ENCODE data around the gene MTA2.
A peak's percentile ranks its signal among the peaks of the same experiment; 100 is the strongest.

MTA2 gene

GRCh38 chr11:62602141-62603071 is 741 bp upstream of the MTA2 start:
- Histone ChIP-seq H3K36me3 (ENCODE audit: control insufficient read depth, insufficient read depth, low read length, severe bottlenecking) (peaks cover 43% of the 10 kb centered on the region), H3K9me3 (ENCODE audit: control insufficient read depth, low read length) (no peaks in the 10 kb centered on the region), H3K27me3 (replicated peaks; ENCODE audit: control insufficient read depth, insufficient read depth, low read length) (no peaks in the 10 kb centered on the region), H3K4me3 (ENCODE audit: low read length) (peak overlapping the region; percentile 98), H3K9ac (ENCODE audit: low read length) (peak overlapping the region; percentile 97), H3K4me1 (ENCODE audit: control insufficient read depth, insufficient read depth, low read length) (peaks cover 40% of the 10 kb centered on the region)
- DNase-seq (ENCODE audit: low read depth): peak; percentile 84

GRCh38 chr11:62601122-62601371 is 618 bp downstream of the MTA2 start:
- Histone ChIP-seq H3K4me1 (ENCODE audit: control insufficient read depth, insufficient read depth, low read length) (peaks cover 40% of the 10 kb centered on the region), H3K9ac (ENCODE audit: low read length) (peak overlapping the region; percentile 97), H3K4me3 (ENCODE audit: low read length) (peak overlapping the region; percentile 98), H3K27me3 (replicated peaks; ENCODE audit: control insufficient read depth, insufficient read depth, low read length) (no peaks in the 10 kb centered on the region), H3K36me3 (ENCODE audit: control insufficient read depth, insufficient read depth, low read length, severe bottlenecking) (peaks cover 48% of the 10 kb centered on the region), H3K9me3 (ENCODE audit: control insufficient read depth, low read length) (no peaks in the 10 kb centered on the region)
- peak; percentile 70 for DNase-seq (ENCODE audit: low read depth)

GRCh38 chr11:62600367-62601121 is 1.1 kb downstream of the MTA2 start:
- Histone ChIP-seq H3K27me3 (replicated peaks; ENCODE audit: control insufficient read depth, insufficient read depth, low read length) (no peaks in the 10 kb centered on the region), H3K9me3 (ENCODE audit: control insufficient read depth, low read length) (no peaks in the 10 kb centered on the region), H3K4me1 (ENCODE audit: control insufficient read depth, insufficient read depth, low read length) (peaks cover 40% of the 10 kb centered on the region), H3K4me3 (ENCODE audit: low read length) (peak overlapping the region; percentile 98), H3K9ac (ENCODE audit: low read length) (peak overlapping the region; percentile 97), H3K36me3 (ENCODE audit: control insufficient read depth, insufficient read depth, low read length, severe bottlenecking) (peaks cover 48% of the 10 kb centered on the region)
- DNase-seq (ENCODE audit: low read depth): peak; percentile 21

GRCh38 chr11:62599901-62600300 is 1.8 kb downstream of the MTA2 start:
- peaks cover 48% of the 10 kb centered on the region for H3K36me3 ChIP-seq (ENCODE audit: control insufficient read depth, insufficient read depth, low read length, severe bottlenecking)
- H3K4me3 ChIP-seq (ENCODE audit: low read length): peak overlapping the region; percentile 98
- H3K9ac ChIP-seq (ENCODE audit: low read length): peak overlapping the region; percentile 97
- no peaks in the 10 kb centered on the region for H3K27me3 ChIP-seq (replicated peaks; ENCODE audit: control insufficient read depth, insufficient read depth, low read length)
- peaks cover 40% of the 10 kb centered on the region for H3K4me1 ChIP-seq (ENCODE audit: control insufficient read depth, insufficient read depth, low read length)
- no peak for DNase-seq (ENCODE audit: low read depth)
- H3K9me3 ChIP-seq (ENCODE audit: control insufficient read depth, low read length): no peaks in the 10 kb centered on the region

- Histone ChIP-seq H3K4me1 (ENCODE audit: control insufficient read depth, insufficient read depth, low read length) (peaks cover 40% of the 10 kb centered on the region), H3K9ac (ENCODE audit: low read length) (peak overlapping the region; percentile 97), H3K9me3 (ENCODE audit: control insufficient read depth, low read length) (no peaks in the 10 kb centered on the region), H3K4me3 (ENCODE audit: low read length) (peak overlapping the region; percentile 98), H3K27me3 (replicated peaks; ENCODE audit: control insufficient read depth, insufficient read depth, low read length) (no peaks in the 10 kb centered on the region), H3K36me3 (ENCODE audit: control insufficient read depth, insufficient read depth, low read length, severe bottlenecking) (peaks cover 48% of the 10 kb centered on the region)
- peak; percentile 97 for DNase-seq (ENCODE audit: low read depth)
Measured at GRCh38 chr11:62599069-62599696, 2.5 kb downstream of the MTA2 start.

GRCh38 chr11:62595124-62595523 is 6.5 kb downstream of the MTA2 start:
- no peak overlapping the region for H3K4me3 ChIP-seq (ENCODE audit: low read length)
- H3K36me3 ChIP-seq (ENCODE audit: control insufficient read depth, insufficient read depth, low read length, severe bottlenecking): peaks cover 58% of the 10 kb centered on the region
- H3K9me3 ChIP-seq (ENCODE audit: control insufficient read depth, low read length): no peaks in the 10 kb centered on the region
- H3K27me3 ChIP-seq (replicated peaks; ENCODE audit: control insufficient read depth, insufficient read depth, low read length): no peaks in the 10 kb centered on the region
- peaks cover 26% of the 10 kb centered on the region for H3K4me1 ChIP-seq (ENCODE audit: control insufficient read depth, insufficient read depth, low read length)
- no peak for DNase-seq (ENCODE audit: low read depth)
- H3K9ac ChIP-seq (ENCODE audit: low read length): no peak overlapping the region

- H3K4me1 ChIP-seq (ENCODE audit: control insufficient read depth, insufficient read depth, low read length): peaks cover 11% of the 10 kb centered on the region
- H3K9ac ChIP-seq (ENCODE audit: low read length): no peak overlapping the region
- DNase-seq (ENCODE audit: low read depth): peak; percentile 76
- no peaks in the 10 kb centered on the region for H3K9me3 ChIP-seq (ENCODE audit: control insufficient read depth, low read length)
- H3K4me3 ChIP-seq (ENCODE audit: low read length): no peak overlapping the region
- peaks cover 61% of the 10 kb centered on the region for H3K36me3 ChIP-seq (ENCODE audit: control insufficient read depth, insufficient read depth, low read length, severe bottlenecking)
- H3K27me3 ChIP-seq (replicated peaks; ENCODE audit: control insufficient read depth, insufficient read depth, low read length): no peaks in the 10 kb centered on the region
Measured at GRCh38 chr11:62593434-62594044, 8.1 kb downstream of the MTA2 start.

GRCh38 chr11:62592989-62593421 is 8.7 kb downstream of the MTA2 start:
- Histone ChIP-seq H3K4me3 (ENCODE audit: low read length) (no peak overlapping the region), H3K36me3 (ENCODE audit: control insufficient read depth, insufficient read depth, low read length, severe bottlenecking) (peaks cover 56% of the 10 kb centered on the region), H3K4me1 (ENCODE audit: control insufficient read depth, insufficient read depth, low read length) (peaks cover 11% of the 10 kb centered on the region), H3K27me3 (replicated peaks; ENCODE audit: control insufficient read depth, insufficient read depth, low read length) (no peaks in the 10 kb centered on the region), H3K9me3 (ENCODE audit: control insufficient read depth, low read length) (no peaks in the 10 kb centered on the region), H3K9ac (ENCODE audit: low read length) (peak overlapping the region; percentile 94)
- DNase-seq (ENCODE audit: low read depth): no peak

- H3K27me3 ChIP-seq (replicated peaks; ENCODE audit: control insufficient read depth, insufficient read depth, low read length): no peaks in the 10 kb centered on the region
- peaks cover 56% of the 10 kb centered on the region for H3K36me3 ChIP-seq (ENCODE audit: control insufficient read depth, insufficient read depth, low read length, severe bottlenecking)
- peak overlapping the region; percentile 92 for H3K4me3 ChIP-seq (ENCODE audit: low read length)
- H3K4me1 ChIP-seq (ENCODE audit: control insufficient read depth, insufficient read depth, low read length): peaks cover 15% of the 10 kb centered on the region
- no peak for DNase-seq (ENCODE audit: low read depth)
- H3K9me3 ChIP-seq (ENCODE audit: control insufficient read depth, low read length): no peaks in the 10 kb centered on the region
- H3K9ac ChIP-seq (ENCODE audit: low read length): peak overlapping the region; percentile 94
Measured at GRCh38 chr11:62592146-62592815, 9.4 kb downstream of the MTA2 start.

- peaks cover 52% of the 10 kb centered on the region for H3K36me3 ChIP-seq (ENCODE audit: control insufficient read depth, insufficient read depth, low read length, severe bottlenecking)
- H3K27me3 ChIP-seq (replicated peaks; ENCODE audit: control insufficient read depth, insufficient read depth, low read length): no peaks in the 10 kb centered on the region
- H3K4me3 ChIP-seq (ENCODE audit: low read length): peak within 1 kb of the TSS; percentile 92
- H3K4me1 ChIP-seq (ENCODE audit: control insufficient read depth, insufficient read depth, low read length): peaks cover 15% of the 10 kb centered on the region
- H3K9ac ChIP-seq (ENCODE audit: low read length): peak within 1 kb of the TSS; percentile 94
- H3K9me3 ChIP-seq (ENCODE audit: control insufficient read depth, low read length): no peaks in the 10 kb centered on the region
- peak; percentile 100 for DNase-seq (ENCODE audit: low read depth)
Measured at GRCh38 chr11:62591448-62592145, 10.1 kb downstream of the MTA2 start, which contains the start of gene TUT1. Gene TUT1, minus strand, starts transcription at chr11:62591523. Its CDS starts 38 bp downstream, at chr11:62591485.
